HG03280 (cell line): ENCODE measurements around the gene SCRN1.
"Not testable (repeated sequence)": the region's sequence is repeated elsewhere in the genome, so short reads cannot be mapped to it uniquely, and the experiment has no call there.

Source experiments
- ATAC-seq: cut with Tn5 transposase; IDR thresholded peaks from one replicate; pipeline ENCODE4 v1.9.1; 2021; ENCODE audit warnings: mild to moderate bottlenecking, moderate library complexity; ENCODE audit not compliant: unreplicated experiment

Gene SCRN1

DNA sequence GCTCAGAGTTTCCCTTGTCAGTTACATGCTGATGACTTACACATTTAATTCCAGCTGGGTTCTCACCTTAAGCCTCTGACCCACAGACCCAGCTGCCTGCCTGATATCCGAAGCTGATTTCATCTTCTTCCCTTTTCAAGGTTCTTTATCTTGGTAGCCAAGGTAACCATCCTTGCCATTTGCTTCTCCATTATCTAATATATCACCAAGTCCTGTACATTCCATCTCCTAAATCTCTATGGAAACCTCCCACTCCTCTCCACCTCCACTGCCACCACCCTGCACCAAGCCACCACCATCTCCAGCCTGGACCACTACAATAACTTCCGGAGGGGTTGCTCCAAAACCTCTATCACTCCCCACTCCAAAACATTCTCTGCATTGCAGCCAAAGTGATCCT is 19.9 kb downstream of the SCRN1 start:
- no peak for ATAC-seq

DNA sequence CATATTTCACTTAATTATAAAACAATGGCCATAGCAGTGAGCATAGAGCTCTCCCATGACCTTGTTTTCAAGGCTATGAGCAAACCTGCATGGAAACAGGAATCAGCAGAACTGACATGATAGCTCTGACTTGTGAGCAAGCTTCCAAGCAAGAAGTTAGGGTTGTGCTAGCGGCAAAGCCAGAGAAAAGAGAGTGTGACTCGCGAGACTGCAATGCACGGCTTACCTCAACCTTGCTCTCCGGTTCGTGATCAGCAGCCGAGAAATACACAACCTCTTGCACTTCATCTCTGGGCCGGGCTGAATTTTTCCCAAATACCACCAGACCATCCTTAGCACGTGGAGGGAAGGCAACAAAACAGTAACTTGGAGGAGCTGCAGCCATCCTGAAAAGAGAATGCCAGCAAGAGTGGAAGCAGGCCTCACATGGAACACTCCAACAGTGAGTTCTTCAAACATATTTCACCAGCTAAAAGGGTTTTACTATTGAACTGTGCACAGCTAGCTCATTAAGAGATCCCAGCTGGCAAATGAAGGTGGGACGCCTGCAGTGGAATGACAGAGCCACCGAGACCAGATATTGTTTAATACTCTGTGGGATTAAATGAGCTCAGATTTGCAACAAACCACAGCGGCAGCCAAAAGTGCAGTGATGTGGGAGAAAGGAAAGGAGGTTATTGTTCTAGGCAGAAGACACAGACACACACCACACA is 20.8 kb downstream of the SCRN1 start:
- no peak for ATAC-seq

DNA sequence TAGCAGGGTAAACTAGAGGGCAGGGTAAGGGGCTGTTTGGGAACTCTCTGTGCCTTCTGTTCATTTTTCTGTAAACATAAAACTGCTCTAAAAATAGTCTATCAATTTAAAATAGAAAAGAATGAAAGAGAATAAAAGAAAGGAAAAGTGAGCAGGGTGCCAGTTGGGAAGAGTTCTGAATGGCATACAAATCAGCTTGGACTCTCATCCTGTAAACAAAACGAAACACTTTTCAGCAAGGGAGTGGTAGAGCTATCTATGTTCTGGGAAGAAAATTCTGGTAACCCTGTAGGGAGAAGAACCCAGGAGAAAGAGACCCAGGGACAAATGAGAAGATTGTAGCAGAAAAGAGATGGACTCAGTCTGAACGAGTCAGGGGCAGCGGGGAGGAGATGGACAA is 24.6 kb downstream of the SCRN1 start:
- no peak for ATAC-seq

DNA sequence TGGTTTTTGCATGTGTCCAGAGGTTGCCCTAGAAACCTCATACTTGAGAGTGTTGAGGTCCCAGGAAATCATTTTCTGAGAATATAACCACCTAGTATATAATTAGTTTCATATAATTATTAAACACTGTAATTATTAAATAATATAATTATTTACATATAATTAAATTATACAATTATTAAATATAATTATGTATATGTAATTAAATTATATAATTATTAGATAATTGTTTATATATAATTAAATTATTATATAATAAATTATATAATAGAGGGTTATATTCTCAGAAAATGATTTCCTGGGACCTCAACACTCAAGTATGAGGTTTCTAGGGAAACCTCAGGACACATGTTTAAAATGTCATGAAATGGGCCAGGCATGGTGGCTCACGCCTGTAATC is 27.6 kb downstream of the SCRN1 start:
- ATAC-seq, result no peak

DNA sequence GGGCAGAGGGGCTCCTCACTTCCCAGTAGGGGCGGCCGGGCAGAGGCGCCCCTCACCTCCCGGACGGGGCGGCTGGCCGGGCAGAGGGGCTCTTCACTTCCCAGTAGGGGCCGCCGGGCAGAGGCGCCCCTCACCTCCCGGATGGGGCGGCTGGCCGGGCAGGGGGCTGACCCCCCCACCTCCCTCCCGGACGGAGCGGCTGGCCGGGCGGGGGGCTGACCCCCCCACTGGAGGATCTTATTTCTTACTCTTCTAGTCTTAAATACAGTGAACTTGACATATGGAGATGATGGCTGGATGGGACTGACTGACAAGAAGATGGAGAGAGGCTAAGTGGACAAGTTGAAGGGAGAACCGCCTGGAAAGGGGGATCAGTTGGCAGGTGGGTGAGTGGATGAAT is 28.0 kb downstream of the SCRN1 start:
- not testable (repeated sequence) for ATAC-seq

DNA sequence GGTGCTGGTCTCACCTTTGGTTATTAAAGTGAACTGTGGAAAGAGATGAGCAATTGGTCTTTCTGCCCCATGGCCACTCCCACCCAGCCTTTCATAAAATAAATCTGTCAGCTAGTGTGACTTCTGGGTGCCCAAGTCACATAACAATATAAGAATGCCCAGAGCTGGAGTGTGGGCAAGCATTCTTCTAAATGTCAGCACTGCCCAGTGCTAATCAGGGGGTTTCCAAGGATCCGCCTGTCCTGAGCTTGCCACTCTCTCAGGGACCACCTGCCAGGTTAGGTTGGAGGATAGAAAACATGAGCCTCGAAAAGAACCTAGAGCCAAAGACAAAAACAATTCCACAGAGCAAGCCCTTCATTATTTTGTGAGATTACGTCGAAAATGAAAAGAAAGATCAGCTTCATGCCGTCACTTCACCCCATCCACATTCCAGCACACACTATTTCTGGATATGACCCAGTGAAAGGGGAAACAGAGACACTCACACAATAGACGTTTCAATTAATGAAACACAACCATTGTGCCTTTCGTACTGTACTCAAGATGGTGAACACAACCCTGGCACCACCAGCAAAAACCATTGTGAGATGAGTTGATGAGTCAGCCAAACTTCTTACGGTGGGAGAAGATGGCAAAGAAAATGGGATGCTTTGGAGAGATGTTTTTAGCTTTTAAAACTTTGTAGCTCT is 30.8 kb downstream of the SCRN1 start:
- no peak for ATAC-seq

DNA sequence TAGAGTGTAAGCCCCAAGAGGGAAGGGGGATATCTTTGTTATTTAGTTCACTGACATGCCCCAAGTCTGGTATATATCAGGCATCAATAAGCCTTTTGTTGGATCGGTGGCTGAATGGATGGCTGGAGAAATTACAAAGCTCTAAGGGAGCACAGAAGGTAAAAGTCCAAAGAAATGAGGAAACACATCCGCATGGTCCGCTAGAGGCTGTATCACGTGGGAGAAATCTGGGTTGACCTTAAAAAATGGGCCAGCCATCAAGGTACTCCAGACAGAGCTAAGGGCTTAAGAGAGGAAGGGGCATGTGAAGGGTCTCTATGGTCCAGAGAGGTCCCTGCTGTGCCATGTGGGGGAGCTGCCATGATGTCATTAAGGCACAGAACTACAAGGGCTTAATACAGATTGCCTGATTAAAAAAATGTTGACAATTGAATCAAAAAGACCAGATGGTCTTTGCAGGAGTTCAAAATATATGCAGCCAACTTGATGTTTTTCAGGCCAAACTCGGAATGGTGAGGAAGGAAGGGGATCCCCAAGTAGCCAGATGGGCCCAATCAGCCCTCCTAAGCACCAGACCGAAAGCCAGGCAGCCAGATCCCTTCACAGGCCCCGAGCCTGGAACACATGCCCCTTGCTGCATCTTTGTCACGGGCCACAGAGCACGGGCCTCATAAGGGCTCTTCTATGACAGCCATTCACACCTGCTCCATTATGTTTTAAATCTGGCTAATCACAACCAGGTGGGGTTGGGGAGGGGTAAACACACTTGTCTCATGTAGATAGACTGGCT is 31.9 kb downstream of the SCRN1 start:
- ATAC-seq, result no peak

DNA sequence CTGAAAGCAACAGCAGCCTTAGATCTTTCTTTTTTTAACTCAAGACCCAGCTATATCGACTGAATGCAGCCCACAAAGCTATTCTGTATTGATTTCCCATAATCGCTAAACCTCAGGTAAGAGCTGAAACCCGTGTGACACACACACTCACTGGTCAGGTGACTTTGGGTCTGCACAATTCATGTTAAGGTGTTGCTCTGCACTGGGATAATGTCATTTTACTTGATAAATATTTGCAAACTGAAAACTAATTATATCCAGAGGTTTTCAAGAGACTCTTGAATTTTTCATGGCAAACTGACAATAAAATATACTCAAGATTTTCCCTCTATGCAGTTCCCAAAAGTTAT is 33.1 kb downstream of the SCRN1 start:
- ATAC-seq, result no peak

DNA sequence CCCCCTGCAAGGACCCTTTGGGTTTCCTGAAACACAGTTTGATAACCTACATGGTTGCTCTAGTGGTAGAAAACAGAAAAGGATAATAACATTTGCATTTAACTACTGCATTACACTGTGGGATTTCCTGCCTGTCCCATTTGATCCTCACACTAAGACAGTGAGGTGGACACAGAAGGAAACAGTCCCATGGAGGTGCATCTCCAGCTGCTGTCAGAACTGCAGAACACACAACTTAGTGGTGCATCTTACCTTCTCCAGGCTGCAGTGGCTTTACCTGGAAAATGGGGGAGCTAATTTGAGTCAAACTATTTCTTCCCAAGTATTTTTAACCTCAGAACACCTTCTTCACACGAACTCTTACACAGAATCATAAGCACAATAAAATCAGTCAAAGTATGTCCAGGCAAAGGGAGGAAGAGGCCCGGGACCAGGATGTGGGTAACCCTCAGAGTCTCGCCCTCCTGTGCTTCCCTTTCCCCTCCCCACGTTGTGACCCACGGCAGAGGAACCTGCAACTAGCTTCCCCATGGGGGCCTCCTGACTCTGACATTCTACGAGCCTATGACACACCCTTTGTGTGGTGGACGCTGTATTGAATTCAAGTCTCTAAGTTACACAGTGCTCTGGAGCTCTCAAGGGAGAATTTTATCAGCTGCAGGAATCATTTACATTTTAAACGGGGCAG is 33.7 kb downstream of the SCRN1 start:
- ATAC-seq, result peak; percentile 44

DNA sequence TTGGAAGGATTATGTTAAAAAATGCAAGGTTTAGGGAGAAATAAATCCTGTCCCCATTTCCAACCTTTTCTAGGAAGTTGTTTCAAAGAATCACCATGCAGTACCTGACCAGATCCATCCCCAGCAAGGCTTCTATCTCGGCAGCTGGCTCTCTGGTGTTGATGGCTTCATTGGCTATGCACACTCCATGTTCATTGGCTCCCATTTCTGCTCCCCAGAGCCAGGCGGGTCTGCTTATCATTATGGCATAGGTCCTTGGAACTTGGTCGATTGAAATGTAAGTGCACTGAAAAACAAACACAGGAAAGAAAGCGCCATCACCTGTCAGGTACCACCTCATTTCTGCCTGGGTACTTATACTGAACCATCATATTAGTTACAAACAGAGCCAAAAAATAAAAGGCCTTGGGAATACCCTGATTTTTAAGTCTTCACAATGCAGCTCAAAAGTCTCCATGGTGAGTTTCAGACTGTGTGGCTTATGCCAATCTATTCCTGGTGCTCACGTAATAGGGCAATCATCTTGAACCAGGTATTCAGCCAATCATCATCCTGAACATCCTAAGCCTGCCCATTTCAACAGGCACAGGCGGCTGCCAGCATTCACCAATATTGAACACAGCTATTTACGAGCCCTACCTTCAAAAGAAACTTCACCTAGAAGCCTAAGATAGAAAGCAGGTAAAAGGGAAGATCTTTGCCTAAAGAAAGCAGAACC is 34.4 kb downstream of the SCRN1 start:
- no peak for ATAC-seq

DNA sequence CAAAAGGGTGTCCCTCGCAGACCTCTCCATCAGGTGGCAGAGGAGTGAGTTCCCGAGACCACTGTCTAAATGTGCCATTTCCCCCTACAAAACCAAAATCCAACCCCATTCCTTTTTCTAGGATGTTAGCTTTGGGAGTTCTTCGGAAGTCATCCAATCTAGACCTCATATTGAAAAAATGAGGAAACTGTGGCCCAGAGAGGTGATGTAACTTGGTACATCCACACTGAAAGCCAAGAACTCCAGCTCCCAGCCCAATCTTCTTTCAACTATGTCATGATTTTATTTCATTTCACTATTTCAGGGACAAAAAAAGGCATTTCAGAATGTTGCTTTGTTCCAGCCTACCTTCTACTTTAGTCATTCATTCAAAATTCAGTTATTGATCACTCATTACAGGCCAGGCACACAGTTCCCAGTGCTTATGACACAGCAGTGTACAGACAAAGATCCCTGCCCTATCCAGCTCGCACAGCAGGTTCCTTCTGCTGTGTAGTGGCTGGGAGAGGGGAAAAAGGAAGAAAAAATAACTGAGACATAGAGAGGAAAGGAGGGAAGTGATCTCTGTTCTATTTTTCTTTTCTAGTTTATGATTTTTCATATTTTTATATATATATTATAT is 35.8 kb downstream of the SCRN1 start:
- ATAC-seq, result no peak

DNA sequence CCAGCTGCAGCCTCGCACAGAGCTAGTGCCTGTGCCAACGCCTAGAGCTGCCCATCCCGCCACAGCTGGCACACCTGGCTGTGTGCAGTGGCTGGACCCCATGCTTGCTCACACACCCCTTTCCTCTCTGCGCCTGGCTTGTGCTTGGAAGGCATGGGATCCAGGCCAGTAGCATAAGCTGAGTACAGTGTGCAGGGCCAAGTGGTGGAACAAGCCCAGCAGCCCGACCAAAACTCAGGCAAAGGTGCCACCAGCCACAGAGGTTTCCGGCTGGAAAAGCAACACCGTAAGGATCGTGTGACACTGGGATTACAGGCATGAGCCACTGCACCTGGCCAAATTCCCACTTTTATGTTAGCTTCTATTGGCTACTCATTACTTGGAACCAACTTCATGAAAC is 38.4 kb downstream of the SCRN1 start:
- no peak for ATAC-seq

DNA sequence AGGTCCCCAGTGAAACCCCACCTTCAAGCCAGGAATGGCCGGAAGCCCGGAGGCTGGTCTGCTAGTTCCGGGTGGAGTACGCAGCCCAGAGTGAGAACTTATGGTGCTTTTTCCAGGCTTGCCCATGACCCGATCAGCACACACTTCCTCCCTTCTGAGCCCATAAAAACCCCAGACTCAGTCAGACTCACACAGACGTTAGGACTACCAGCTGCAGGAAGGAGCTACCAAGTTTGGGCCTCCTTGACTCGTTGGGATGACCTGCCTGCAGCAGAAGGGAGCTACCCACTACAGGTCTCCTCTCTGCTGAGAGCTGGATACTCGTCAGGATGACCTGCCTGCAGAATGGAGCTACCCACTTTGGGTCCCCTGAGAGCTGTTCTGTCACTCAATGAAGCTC is 39.1 kb downstream of the SCRN1 start:
- no peak for ATAC-seq

DNA sequence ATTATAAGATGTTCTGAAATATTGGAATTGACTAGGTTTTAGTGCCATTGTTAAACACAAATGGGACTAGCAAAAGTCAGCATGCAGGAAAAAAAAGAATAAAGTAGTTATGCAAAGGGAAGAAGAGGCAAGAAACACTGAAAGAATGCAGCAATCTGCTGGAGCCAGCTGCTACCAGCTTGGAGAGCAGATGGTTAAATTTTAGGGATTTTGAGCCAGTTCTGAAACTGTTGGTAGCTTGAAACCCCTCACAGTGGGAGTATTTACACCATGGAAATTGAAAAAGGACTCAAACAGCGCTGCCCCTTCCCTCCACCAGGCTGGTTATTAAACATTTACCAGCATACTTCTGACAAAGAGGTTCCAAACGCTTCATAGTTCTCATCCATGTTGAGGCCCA is 41.0 kb downstream of the SCRN1 start:
- ATAC-seq, result no peak

DNA sequence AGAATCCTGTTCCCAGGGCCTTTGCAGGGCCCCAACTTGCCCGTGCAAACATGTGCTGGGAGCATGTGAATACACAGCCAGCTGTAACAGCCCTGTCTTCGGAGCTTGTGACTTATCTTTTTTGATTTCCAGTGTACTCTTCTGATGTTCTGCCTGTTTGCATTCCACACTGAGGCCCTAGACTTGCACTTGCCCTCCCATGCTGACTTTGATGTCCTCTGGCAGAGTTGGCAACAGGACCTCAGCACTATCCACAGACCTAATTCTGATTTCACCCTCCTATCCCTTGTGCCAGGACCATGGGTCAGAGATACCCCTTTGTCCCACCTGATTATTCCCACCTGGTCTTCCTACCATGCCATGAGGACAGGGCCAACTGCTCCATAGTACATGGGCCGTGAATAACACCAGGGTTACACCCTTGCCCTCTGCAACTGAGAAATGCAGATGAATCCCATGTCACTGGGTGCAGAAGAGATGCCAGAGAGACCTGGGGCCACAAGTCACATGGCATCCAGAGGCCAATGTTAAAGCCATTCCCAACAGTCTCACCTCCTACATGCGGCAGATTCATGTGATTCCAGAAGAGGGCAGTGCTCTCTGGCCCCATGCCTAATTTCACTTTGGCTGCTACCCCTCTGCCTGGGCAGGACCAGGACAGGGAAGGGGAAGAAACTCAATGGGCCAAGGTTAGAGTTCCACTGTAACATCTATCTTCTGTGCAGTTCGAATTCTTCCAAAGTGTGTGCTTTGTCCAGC is 43.0 kb downstream of the SCRN1 start:
- no peak for ATAC-seq

DNA sequence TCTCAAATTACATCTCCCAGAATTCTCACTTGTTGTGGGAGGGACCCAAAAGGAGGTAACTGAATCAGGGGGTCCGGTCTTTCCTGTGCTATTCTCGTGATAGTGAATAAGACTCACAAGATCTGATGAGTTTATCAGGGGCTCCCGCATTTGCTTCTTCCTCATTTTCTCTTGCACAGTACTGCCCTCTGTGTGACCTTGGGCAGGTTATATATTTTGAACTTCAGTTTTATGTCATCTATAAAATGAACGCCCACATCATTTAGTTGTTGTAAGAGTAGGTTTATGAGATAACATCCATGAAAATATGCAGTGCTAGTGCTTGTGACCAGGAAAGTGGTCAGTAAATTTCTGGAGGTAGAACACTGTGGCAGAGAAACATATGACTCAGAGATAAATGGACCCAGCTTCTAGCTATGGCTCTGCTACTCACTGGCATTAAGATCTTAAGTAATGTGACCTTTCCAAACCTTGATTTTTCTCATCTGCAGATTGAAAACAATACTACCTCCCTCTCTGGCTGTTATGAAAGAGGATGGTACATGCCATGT is 44.3 kb downstream of the SCRN1 start:
- no peak for ATAC-seq

DNA sequence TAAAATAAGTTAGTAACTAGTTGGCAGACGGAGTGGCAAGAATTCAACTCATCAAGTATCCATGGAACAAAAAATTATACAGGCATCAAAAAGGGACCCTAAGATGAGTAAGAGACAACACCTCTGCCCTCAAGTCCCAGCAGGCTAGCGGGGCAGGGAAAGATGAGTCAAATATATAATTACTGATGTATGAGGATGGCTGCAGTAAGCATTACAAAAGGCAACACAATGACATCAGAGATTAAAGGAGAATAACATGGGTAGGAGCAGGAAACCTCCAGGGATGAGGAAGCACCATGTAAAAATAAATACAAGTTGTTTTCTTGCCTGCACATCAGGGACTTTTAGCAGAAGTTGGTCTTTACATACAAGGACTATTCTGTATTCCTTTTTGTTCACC is 49.4 kb downstream of the SCRN1 start:
- no peak for ATAC-seq

DNA sequence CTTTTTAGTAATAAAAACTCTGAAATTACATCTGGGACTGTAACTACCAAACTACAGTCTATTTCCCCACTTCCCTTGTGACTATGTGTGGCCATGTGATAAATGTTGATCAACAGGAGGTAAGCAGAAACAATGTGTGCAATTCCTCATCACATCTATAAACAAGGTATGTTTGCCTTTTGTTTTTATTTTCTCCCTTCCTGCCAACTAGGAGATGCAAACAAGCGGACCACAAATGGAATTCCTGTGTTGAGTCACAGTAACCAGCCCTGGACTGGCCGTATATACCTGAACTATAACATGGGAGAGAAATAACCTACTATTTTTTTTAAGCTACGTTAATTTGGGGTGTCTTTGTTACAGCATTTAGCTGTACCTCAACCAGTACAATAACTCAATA is 52.5 kb downstream of the SCRN1 start:
- no peak for ATAC-seq

DNA sequence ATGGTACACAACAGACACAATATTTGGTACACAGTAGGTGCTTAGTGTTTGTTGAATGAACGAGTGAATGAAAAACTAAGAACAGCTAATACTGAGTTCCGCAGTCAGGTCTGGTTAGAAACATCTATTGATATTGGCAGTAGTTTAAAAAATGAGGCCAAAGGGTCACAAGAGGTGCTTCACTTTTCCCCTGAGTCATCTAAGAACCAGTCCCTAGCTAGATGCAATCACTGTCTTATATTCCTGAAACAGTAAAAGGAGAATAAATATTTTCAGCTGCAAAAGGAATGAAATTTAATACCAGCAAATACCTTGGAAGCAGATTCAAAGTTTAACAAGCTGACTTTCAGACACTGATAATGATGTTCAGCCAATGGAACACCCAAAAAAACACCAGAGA is 54.5 kb downstream of the SCRN1 start:
- ATAC-seq, result no peak
